Uterus (tissue), 4 donors: ENCODE data around the gene TRIP12. TPM values are rescaled to one million over a fixed set of nuclear protein-coding genes. Genes with fewer than 3 reads are reported as not detected.

ENCODE experiments used
- DNase-seq, 2 donors: peaks; one replicate each; pipeline ENCODE4 v3.0.0-alpha.2; 2019 to 2020
- H3K27ac ChIP-seq, 2 donors: fragments of 200-600 bp; sonication (generic); 1 replicate in 1 of 2; 2 replicates in 1 of 2; pipeline ENCODE4 v1.5.1; 2016 to 2018
- H3K27me3 ChIP-seq, 2 donors: fragments of 200-600 bp; sonication (generic); one replicate each; pipeline ENCODE4 v1.5.1; 2018 to 2019; ENCODE audit warnings: control low read depth in 1 of 2
- H3K36me3 ChIP-seq, 2 donors: fragments of 200-600 bp; sonication (generic); one replicate each; pipeline ENCODE4 v1.5.1; 2019; ENCODE audit warnings: control low read depth in 1 of 2
- H3K4me1 ChIP-seq, 2 donors: fragments of 200-600 bp; sonication (generic); one replicate each; pipeline ENCODE4 v1.5.1; 2018 to 2019; ENCODE audit warnings: control low read depth in 1 of 2
- H3K4me3 ChIP-seq, 2 donors: fragments of 200-600 bp; sonication (generic); 1 replicate in 1 of 2; 2 replicates in 1 of 2; pipeline ENCODE4 v1.5.1; 2018 to 2019; ENCODE audit warnings: mild to moderate bottlenecking in 1 of 2
- H3K9me3 ChIP-seq, 2 donors: fragments of 200-600 bp; sonication (generic); one replicate each; pipeline ENCODE4 v1.5.1; 2019; ENCODE audit warnings: control low read depth in 1 of 2
- POLR2A ChIP-seq, 2 donors: fragments of 450-650 bp; IDR thresholded peaks; one replicate each; pipeline ENCODE4 v1.6.1; 2016; ENCODE audit warnings: antibody characterized with exemption in 2 of 2, mild to moderate bottlenecking in 1 of 2, moderate library complexity in 1 of 2
- intact Hi-C: fragments of 100-400 bp; cut with DNase I; formaldehyde crosslinking; loops from one replicate; pipeline ENCODE4 v1.15.1; 2023; ENCODE audit warnings: low total_unique reads
- total RNA-seq, 4 donors: library from RNA; depleted of rRNA in 3 of 4; stranded (reverse); fragments of >200 nt in 3 of 4; gene quantifications; one replicate each; pipeline versions ENCODE4 v1.1.0 to v1.2.4, GENCODE V29; 2014 to 2023
- TF ChIP-seq, protein P1 (sequence below), 4 experiments: fragments of 200-600 bp in 2 of 4; fragments of 450-650 bp in 2 of 4; sonication (generic) in 2 of 4; IDR thresholded peaks; one replicate each; pipeline ENCODE4 v1.5.1; 2016 to 2019; ENCODE audit warnings: antibody characterized with exemption in 4 of 4, mild to moderate bottlenecking in 2 of 4, moderate library complexity in 1 of 4
- donor health status: DM: yes; HTN: yes; CAD: no.

The TRIP12 gene
- total RNA-seq, 4 donors from 2014 or later, result 77.1 to 255 (median 197) TPM

DNA sequence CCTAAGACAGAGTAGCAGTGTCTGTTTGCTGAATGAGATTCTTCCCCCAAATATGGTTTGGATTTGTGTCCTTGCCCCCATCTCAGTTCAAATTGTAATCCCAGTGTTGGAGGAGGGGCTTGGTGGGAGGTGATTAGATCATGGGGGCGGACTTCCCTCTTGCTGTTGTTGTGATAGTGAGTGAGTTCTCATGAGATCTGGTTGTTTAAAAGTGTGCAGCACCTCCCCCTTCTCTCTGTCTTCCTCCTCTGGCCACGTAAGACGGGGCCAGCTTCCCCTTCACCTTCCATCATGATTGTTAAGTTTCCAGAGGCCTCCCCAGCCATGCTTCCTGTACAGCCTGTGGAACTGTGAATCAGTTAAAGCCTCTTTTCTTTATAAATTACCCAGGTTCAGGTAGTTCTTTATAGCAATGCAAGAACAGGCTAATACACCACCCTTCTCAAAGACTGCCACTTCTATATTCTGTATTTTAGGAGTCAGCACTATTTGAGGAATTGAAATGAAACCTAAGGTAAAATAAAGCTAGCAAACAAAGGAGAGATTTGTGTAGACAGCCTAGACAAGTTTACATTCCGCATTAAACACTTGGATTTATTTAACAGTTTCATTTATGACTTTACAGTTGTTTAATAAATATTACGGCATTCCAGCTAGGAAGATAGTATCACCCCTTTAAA is 22.1 kb upstream of the TRIP12 start:
- Histone ChIP-seq H3K4me3 (no peak overlapping the region), H3K4me1 (no peaks in the 10 kb centered on the region), H3K9me3 (no peaks in the 10 kb centered on the region), H3K36me3 (no peaks in the 10 kb centered on the region), H3K27ac (no peak overlapping the region), H3K27me3 (no peaks in the 10 kb centered on the region)
- TF ChIP-seq POLR2A (IDR thresholded peaks at IDR 0.05), result no peak
- no peak for DNase-seq
- intact Hi-C loops, result no loop called here

DNA sequence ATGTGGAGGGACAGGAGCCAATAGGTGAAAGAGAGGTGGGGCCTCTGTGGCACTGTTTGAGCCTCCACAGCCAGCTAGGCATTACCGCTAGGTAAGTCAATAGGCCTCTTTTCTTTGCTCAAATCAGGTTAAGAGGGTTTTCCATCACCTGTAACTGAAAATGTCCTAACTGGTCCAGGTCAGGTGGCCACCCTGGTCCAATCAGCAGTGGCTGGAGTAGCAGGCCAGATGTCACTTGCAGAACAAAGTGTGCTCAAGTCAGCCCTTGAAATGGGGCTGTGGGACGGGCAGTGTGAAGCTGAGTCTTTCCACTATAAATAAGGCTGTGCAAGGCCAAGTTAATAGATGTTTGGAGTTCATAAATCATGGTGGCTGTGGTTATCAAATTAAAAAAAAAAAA is 21.4 kb upstream of the TRIP12 start:
- intact Hi-C loops, result no loop called here
- no peaks in the 10 kb centered on the region for H3K27me3 ChIP-seq
- no peaks in the 10 kb centered on the region for H3K4me1 ChIP-seq
- H3K4me3 ChIP-seq, result no peak overlapping the region
- H3K36me3 ChIP-seq, result no peaks in the 10 kb centered on the region
- H3K27ac ChIP-seq, result no peak overlapping the region
- no peaks in the 10 kb centered on the region for H3K9me3 ChIP-seq
- TF ChIP-seq, protein P1, sequence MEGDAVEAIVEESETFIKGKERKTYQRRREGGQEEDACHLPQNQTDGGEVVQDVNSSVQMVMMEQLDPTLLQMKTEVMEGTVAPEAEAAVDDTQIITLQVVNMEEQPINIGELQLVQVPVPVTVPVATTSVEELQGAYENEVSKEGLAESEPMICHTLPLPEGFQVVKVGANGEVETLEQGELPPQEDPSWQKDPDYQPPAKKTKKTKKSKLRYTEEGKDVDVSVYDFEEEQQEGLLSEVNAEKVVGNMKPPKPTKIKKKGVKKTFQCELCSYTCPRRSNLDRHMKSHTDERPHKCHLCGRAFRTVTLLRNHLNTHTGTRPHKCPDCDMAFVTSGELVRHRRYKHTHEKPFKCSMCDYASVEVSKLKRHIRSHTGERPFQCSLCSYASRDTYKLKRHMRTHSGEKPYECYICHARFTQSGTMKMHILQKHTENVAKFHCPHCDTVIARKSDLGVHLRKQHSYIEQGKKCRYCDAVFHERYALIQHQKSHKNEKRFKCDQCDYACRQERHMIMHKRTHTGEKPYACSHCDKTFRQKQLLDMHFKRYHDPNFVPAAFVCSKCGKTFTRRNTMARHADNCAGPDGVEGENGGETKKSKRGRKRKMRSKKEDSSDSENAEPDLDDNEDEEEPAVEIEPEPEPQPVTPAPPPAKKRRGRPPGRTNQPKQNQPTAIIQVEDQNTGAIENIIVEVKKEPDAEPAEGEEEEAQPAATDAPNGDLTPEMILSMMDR (IDR thresholded peaks at IDR 0.05), result no peak
- no peak for TF ChIP-seq POLR2A (IDR thresholded peaks at IDR 0.05)
- DNase-seq, result no peak

DNA sequence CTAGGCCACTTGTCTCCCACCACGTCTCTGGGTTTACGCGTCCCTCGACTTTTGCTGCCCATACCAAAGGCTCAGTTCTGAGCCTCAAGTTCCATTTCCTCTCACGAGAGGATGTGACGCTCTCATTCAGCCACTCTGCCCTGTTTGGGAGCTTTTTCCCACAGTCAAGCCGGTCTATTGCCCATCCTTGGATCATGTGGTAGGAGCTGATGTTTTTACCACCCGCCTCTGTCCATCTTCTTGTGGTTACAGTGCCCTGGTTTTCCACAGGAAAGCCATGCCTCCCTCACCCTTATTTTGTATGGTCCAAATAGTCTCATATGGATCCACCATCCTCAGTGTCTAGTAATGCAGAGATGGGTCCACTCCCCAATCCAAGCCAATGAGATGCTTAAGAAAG is 20.9 kb upstream of the TRIP12 start:
- intact Hi-C loops, result no loop called here
- TF ChIP-seq POLR2A (IDR thresholded peaks at IDR 0.05), result no peak
- TF ChIP-seq, protein P1 (IDR thresholded peaks at IDR 0.05), result no peak
- no peaks in the 10 kb centered on the region for H3K4me1 ChIP-seq
- H3K27me3 ChIP-seq, result no peaks in the 10 kb centered on the region
- no peak overlapping the region for H3K4me3 ChIP-seq
- no peaks in the 10 kb centered on the region for H3K9me3 ChIP-seq
- no peaks in the 10 kb centered on the region for H3K36me3 ChIP-seq
- H3K27ac ChIP-seq, result no peak overlapping the region
- no peak for DNase-seq

DNA sequence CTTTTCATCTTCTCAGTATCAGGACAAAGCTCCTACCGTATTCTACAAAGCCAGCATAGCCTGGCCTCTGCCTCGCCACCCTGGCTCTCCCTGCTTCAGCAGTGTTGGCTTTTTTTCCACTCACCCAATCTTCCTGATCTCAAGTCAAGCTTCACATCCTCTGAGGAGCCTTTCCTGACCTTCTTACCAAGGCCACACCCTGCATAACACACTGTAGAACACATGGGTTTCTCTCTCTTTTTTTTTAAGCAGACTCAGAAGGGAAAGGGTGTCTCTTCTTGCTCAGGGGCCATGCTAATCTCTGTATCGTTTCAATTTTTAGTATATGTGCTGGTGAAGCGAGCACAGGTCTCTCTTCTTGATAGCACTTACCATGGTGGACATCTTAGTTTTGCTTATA is 15.7 kb upstream of the TRIP12 start:
- no peak for TF ChIP-seq POLR2A (IDR thresholded peaks at IDR 0.05)
- TF ChIP-seq, protein P1 (IDR thresholded peaks at IDR 0.05), result no peak
- H3K4me3 ChIP-seq, result no peak overlapping the region
- no peaks in the 10 kb centered on the region for H3K36me3 ChIP-seq
- H3K4me1 ChIP-seq, result no peaks in the 10 kb centered on the region
- DNase-seq, result no peak
- no peaks in the 10 kb centered on the region for H3K9me3 ChIP-seq
- H3K27me3 ChIP-seq, result no peaks in the 10 kb centered on the region
- H3K27ac ChIP-seq, result no peak overlapping the region
- intact Hi-C loops, result no loop called here

DNA sequence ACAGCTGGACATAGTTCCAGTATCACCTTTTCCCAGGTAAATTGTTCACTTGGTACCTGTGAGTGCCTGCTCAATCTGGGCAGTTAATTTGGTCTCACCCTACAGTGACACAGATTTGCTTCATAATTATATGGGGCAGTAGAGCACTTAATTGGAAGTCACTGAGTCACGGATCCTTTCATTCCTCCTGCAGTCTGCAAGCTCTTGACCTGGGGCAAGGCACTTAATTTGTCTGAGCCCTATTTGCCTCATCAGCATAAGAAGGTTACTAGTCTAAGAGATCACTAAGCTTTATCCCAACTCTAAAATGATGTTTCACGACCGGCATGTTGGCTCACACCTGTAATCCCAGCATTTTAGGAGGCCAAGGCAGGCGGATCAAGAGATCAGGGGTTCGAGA is 9.4 kb upstream of the TRIP12 start:
- TF ChIP-seq POLR2A (IDR thresholded peaks at IDR 0.05), result no peak
- TF ChIP-seq, protein P1 (IDR thresholded peaks at IDR 0.05), result no peak

DNA sequence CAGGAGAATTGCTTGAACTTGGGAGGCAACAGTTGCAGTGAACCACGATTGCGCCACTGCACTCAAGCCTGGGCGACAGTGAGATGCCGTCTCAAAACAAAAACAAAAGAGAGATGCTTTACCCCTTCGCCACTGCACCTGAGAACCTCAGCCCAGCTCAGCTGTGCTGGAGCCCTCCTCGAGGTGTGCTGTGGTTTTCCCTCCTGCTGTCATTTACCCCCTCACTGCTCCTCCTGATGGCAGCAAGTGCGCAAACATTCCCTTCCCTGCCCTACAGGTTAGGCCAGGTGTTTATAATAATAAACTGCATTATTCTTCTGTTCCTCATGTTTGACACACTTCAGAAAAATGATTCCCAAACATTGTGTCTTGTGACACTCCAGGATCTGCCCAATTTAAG is 8.8 kb upstream of the TRIP12 start:
- H3K4me3 ChIP-seq, result no peak overlapping the region
- no peak for DNase-seq
- intact Hi-C loops, result no loop called here
- no peaks in the 10 kb centered on the region for H3K9me3 ChIP-seq
- no peaks in the 10 kb centered on the region for H3K36me3 ChIP-seq
- no peak overlapping the region for H3K27ac ChIP-seq
- no peaks in the 10 kb centered on the region for H3K27me3 ChIP-seq
- no peaks in the 10 kb centered on the region for H3K4me1 ChIP-seq
- TF ChIP-seq POLR2A (IDR thresholded peaks at IDR 0.05), result no peak
- TF ChIP-seq, protein P1 (IDR thresholded peaks at IDR 0.05), result no peak

More for the DNA sequence above, 9.4 kb upstream of the TRIP12 start:
- Histone ChIP-seq H3K27ac (no peak overlapping the region), H3K4me1 (no peaks in the 10 kb centered on the region), H3K9me3 (no peaks in the 10 kb centered on the region), H3K27me3 (no peaks in the 10 kb centered on the region), H3K36me3 (no peaks in the 10 kb centered on the region), H3K4me3 (no peak overlapping the region)
- DNase-seq, result no peak
- intact Hi-C loops, result no loop called here
